NT2/D1 (cell line): ENCODE data around the gene SEMA3A.

ENCODE experiments used
- YY1 ChIP-seq: IDR thresholded peaks from 2 replicates; pipeline ENCODE4 v1.6.1; 2011; ENCODE audit not compliant: insufficient read length, insufficient read depth
- ZNF274 ChIP-seq: IDR thresholded peaks from 2 replicates; pipeline ENCODE4 v1.6.1; 2011; ENCODE audit warnings: mild to moderate bottlenecking, low read depth, low read length

- TF ChIP-seq ZNF274 (no peak), YY1 (no peak)
Observed at GRCh38 chr7:84157171-84157570, 37.4 kb downstream of the SEMA3A start.
